ENCODE results near the gene CRIP2. TPM values are rescaled to one million over a fixed set of nuclear protein-coding genes. Genes with fewer than 3 reads are reported as not detected.

The CRIP2 gene
- total and polyA plus RNA-seq, 10 of the 15 experiments (the other 5 are each of a cell fraction or from before 2014, with no cell fraction given) = 0.04 to 0.62 (median 0.37) TPM; not detected in 5

GRCh38 chr14:105458010-105458409, 16.6 kb upstream of the CRIP2 start:
- H2AFZ ChIP-seq (ENCODE audit: control insufficient read depth, low read depth, low read length) = no peak overlapping the region
- WGBS (ENCODE audit: insufficient coverage, insufficient replicate concordance, low lambda C conversion rate, missing lambda C conversion rate) = 82% methylated on average over 18 of the region's 18 CpGs
- DNase-seq (ENCODE audit: low read depth, low spot score) (no peak), ATAC-seq (no peak), FAIRE-seq (no peak)
- H3K4me2 ChIP-seq (ENCODE audit: control insufficient read depth, insufficient read depth) = no peak overlapping the region
- ChIA-PET POLR2A (no interaction called here), RAD21 (ENCODE audit: unreplicated experiment) (no interaction called here), CTCF (interaction anchor here (1.6 kb wide), 1 partner anchor 32 kb away, joined by 3 read pairs; no protein-coding TSS in a partner anchor), SMC1A (ENCODE audit: uncharacterized antibody, unreplicated experiment) (no interaction called here)
- H3K27ac ChIP-seq (ENCODE audit: control insufficient read depth, insufficient read depth) = no peak overlapping the region
- BruUV-seq (replicated peaks) = no TSS peak
- H3K4me3 ChIP-seq = no peak overlapping the region
- in situ Hi-C loops (cut with MboI) (loop anchor here (5.0 kb wide), 1 partner anchor 59 kb away; no protein-coding TSS in a partner anchor), intact Hi-C loops (cut with micrococcal nuclease; ENCODE audit: unreplicated experiment) (no loop called here)
- H3K9ac ChIP-seq (ENCODE audit: control insufficient read depth, insufficient read depth, low read length) = no peak overlapping the region
- no peaks in the 10 kb centered on the region; the same call in 1 of the 2 replicates for H4K20me1 ChIP-seq (ENCODE audit: control insufficient read depth, insufficient read depth)
- peaks cover 3 to 30% of the 10 kb centered on the region in 2 experiments; a peak in 3 of 4 replicates for H3K36me3 ChIP-seq (ENCODE audit: control insufficient read depth in 2 of 2, insufficient read depth in 2 of 2, low read length in 1 of 2)
- H3K9me3 ChIP-seq (replicated peaks; ENCODE audit: control insufficient read depth, insufficient read depth, low read length) = no peaks in the 10 kb centered on the region
- TF ChIP-seq SUZ12 (IDR thresholded peaks at IDR 0.05; ENCODE audit: unreplicated experiment) = no peak
- TF ChIP-seq POLR2A (IDR thresholded peaks at IDR 0.05; ENCODE audit: low read depth, low read length) = peak; percentile 49; the same call in 1 of the 2 replicates
- no peak for TF ChIP-seq NR2F1 (conservative IDR thresholded peaks at IDR 0.05)
- H3K4me1 ChIP-seq (ENCODE audit: control insufficient read depth, insufficient read depth, low read length) = no peaks in the 10 kb centered on the region
- H3K79me2 ChIP-seq (ENCODE audit: control insufficient read depth, insufficient read depth, low read length) = no peaks in the 10 kb centered on the region
- no peaks in the 10 kb centered on the region for H3K27me3 ChIP-seq (replicated peaks in 1 of 2; ENCODE audit: control insufficient read depth in 2 of 2, insufficient read depth in 2 of 2, low read length in 1 of 2)

GRCh38 chr14:105458571-105458970, 16.1 kb upstream of the CRIP2 start:
- Histone ChIP-seq H3K27ac (ENCODE audit: control insufficient read depth, insufficient read depth) (no peak overlapping the region), H3K4me3 (no peak overlapping the region), H3K4me2 (ENCODE audit: control insufficient read depth, insufficient read depth) (no peak overlapping the region), H4K20me1 (ENCODE audit: control insufficient read depth, insufficient read depth) (no peaks in the 10 kb centered on the region; the same call in 1 of the 2 replicates), H3K4me1 (ENCODE audit: control insufficient read depth, insufficient read depth, low read length) (no peaks in the 10 kb centered on the region), H3K79me2 (ENCODE audit: control insufficient read depth, insufficient read depth, low read length) (no peaks in the 10 kb centered on the region), H3K9me3 (replicated peaks; ENCODE audit: control insufficient read depth, insufficient read depth, low read length) (no peaks in the 10 kb centered on the region), H3K27me3 (replicated peaks in 1 of 2; ENCODE audit: control insufficient read depth in 2 of 2, insufficient read depth in 2 of 2, low read length in 1 of 2) (no peaks in the 10 kb centered on the region), H2AFZ (ENCODE audit: control insufficient read depth, low read depth, low read length) (no peak overlapping the region), H3K36me3 (ENCODE audit: control insufficient read depth in 2 of 2, insufficient read depth in 2 of 2, low read length in 1 of 2) (peaks cover 3 to 31% of the 10 kb centered on the region in 2 experiments; a peak in 3 of 4 replicates), H3K9ac (ENCODE audit: control insufficient read depth, insufficient read depth, low read length) (no peak overlapping the region)
- ChIA-PET POLR2A (no interaction called here), SMC1A (ENCODE audit: uncharacterized antibody, unreplicated experiment) (no interaction called here), CTCF (no interaction called here), RAD21 (ENCODE audit: unreplicated experiment) (no interaction called here)
- DNase-seq (ENCODE audit: low read depth, low spot score) (no peak), FAIRE-seq (no peak), ATAC-seq (no peak; the same call in 2 of the 3 replicates)
- BruUV-seq (replicated peaks) = no TSS peak
- intact Hi-C loops (cut with micrococcal nuclease; ENCODE audit: unreplicated experiment) (no loop called here), in situ Hi-C loops (cut with MboI) (loop anchor here (5.0 kb wide), 1 partner anchor 59 kb away; no protein-coding TSS in a partner anchor)
- WGBS (ENCODE audit: insufficient coverage, insufficient replicate concordance, low lambda C conversion rate, missing lambda C conversion rate) = 75% methylated on average over 14 of the region's 14 CpGs
- TF ChIP-seq E2F8 (IDR thresholded peaks at IDR 0.05; ENCODE audit: low read depth, partially characterized antibody) = no peak
- no peak for TF ChIP-seq USF2 (IDR thresholded peaks at IDR 0.05; ENCODE audit: borderline replicate concordance, low read depth, low read length)
- TF ChIP-seq NFYB (IDR thresholded peaks at IDR 0.05; ENCODE audit: insufficient read depth, low read depth, low read length) = no peak
- TF ChIP-seq HDAC2 (IDR thresholded peaks at IDR 0.05) = no peak
- no peak for TF ChIP-seq SPI1 (IDR thresholded peaks at IDR 0.05; ENCODE audit: borderline replicate concordance, insufficient read depth, low read depth, low read length)
- TF ChIP-seq SMAD5 (IDR thresholded peaks at IDR 0.05; ENCODE audit: low read depth) = no peak
- TF ChIP-seq ZNF592 (IDR thresholded peaks at IDR 0.05) = no peak
